K562 (cell line): ENCODE measurements around the gene UCHL1. TPM values are rescaled to one million over a fixed set of nuclear protein-coding genes. Genes with fewer than 3 reads are reported as not detected.
A peak's percentile ranks its signal among the peaks of the same experiment; 100 is the strongest.

Source experiments
- ATAC-seq: fragments of 200-7000 bp; cut with Tn5 transposase; 3 replicates; pipeline ENCODE4 v1.9.1; 2020; ENCODE audit warnings: moderate library complexity
- BruUV-seq: library from RNA; stranded (reverse); fragments of 400-500 nt; replicated peaks from 2 replicates; lab custom pipeline; 2021; lab: Mats Ljungman, UMichigan
- CTCF ChIA-PET: fragments of 300-600 bp; formaldehyde crosslinking; extraction: SDS; loops from one replicate; lab custom pipeline; 2021; ENCODE audit warnings: low intra/inter-chr PET ratio; lab: Yijun Ruan, JAX
- POLR2A ChIA-PET: fragments of 300-600, 350-650 bp; sonication (Branson Sonifier 250); formaldehyde crosslinking; extraction: SDS; loops from one replicate; lab custom pipeline; 2021; ENCODE audit warnings: antibody characterized with exemption, inconsistent platforms; lab: Yijun Ruan, JAX
- DNase-seq, 4 experiments: peaks; one replicate each; pipeline versions ENCODE4 v3.0.0 to v3.0.0-alpha.2; 2011 to 2018; ENCODE audit warnings: low spot score in 3 of 4, mixed read lengths in 3 of 4; ENCODE audit errors: extremely low read depth in 1 of 4
- FAIRE-seq: peaks from 2 replicates; lab custom pipeline; 2011; peaks lifted over from hg19 to GRCh38; lab: Jason Lieb, UNC
- H2AFZ ChIP-seq: 2 replicates; pipeline ENCODE4 v1.6.0; 2011; ENCODE audit warnings: low read depth, low read length, control low read depth, inconsistent platforms
- H3K27ac ChIP-seq: fragments of 200-600 bp; 3 replicates; pipeline ENCODE4 v1.8.0; 2011; ENCODE audit warnings: low read depth, mild to moderate bottlenecking, control low read depth, inconsistent platforms, low read length, moderate library complexity, mixed read lengths; ENCODE audit errors: extremely low read depth
- H3K27me3 ChIP-seq, 2 experiments: fragments of 300-600 bp in 1 of 2; 2 replicates in 1 of 2; 3 replicates in 1 of 2; pipeline versions ENCODE4 v1.6.0 to v1.8.0; 2011; ENCODE audit warnings: inconsistent platforms in 2 of 2, low read length in 2 of 2, mild to moderate bottlenecking in 1 of 2, mixed read lengths in 1 of 2, moderate library complexity in 1 of 2; ENCODE audit not compliant: control insufficient read depth in 2 of 2, insufficient read depth in 2 of 2
- H3K36me3 ChIP-seq: fragments of 300-600 bp; 3 replicates; pipeline ENCODE4 v1.8.0; 2011; ENCODE audit warnings: mild to moderate bottlenecking, low read length, inconsistent platforms; ENCODE audit not compliant: control insufficient read depth, insufficient read depth
- H3K4me1 ChIP-seq, 2 experiments: fragments of 200-600 bp in 1 of 2; replicated peaks in 1 of 2; 2 replicates in 1 of 2; 3 replicates in 1 of 2; pipeline versions ENCODE4 v1.5.1 to v1.8.0; 2011; ENCODE audit warnings: inconsistent platforms in 2 of 2, low read length in 2 of 2, mild to moderate bottlenecking in 1 of 2, mixed read lengths in 1 of 2, moderate library complexity in 1 of 2; ENCODE audit not compliant: control insufficient read depth in 2 of 2, insufficient read depth in 2 of 2
- H3K4me2 ChIP-seq: 2 replicates; pipeline ENCODE4 v1.6.1; 2011; ENCODE audit warnings: low read length, control low read depth, inconsistent platforms, mixed read lengths; ENCODE audit not compliant: insufficient read depth
- H3K4me3 ChIP-seq: fragments of 200-600 bp; sonication (generic), shearing (Covaris generic); 2 replicates; pipeline ENCODE4 v1.5.1; 2016; ENCODE audit warnings: control low read depth, inconsistent platforms
- H3K79me2 ChIP-seq: fragments of 200-600 bp; 3 replicates; pipeline ENCODE4 v1.8.0; 2011; ENCODE audit warnings: low read length, inconsistent platforms; ENCODE audit not compliant: control insufficient read depth, insufficient read depth
- H3K9ac ChIP-seq, 2 experiments: 2 replicates each; pipeline versions ENCODE4 v1.6.0 to v1.6.1; 2011; ENCODE audit warnings: low read depth in 2 of 2, low read length in 2 of 2, control low read depth in 1 of 2, inconsistent platforms in 1 of 2, mild to moderate bottlenecking in 1 of 2, mixed read lengths in 1 of 2; ENCODE audit not compliant: insufficient read depth in 1 of 2
- H3K9me1 ChIP-seq: one replicate; pipeline ENCODE4 v1.6.0; 2011; ENCODE audit warnings: inconsistent platforms, mild to moderate bottlenecking, low read length, moderate library complexity; ENCODE audit not compliant: control insufficient read depth, insufficient read depth
- H3K9me3 ChIP-seq: replicated peaks from 2 replicates; pipeline ENCODE4 v1.5.1; 2011; ENCODE audit warnings: low read depth, low read length, inconsistent platforms; ENCODE audit not compliant: control insufficient read depth, insufficient read depth
- H4K20me1 ChIP-seq: replicated peaks from 2 replicates; pipeline ENCODE4 v1.6.1; 2011; ENCODE audit warnings: low read length, inconsistent platforms, mixed read lengths; ENCODE audit not compliant: control insufficient read depth, insufficient read depth
- RBM14 ChIP-seq: fragments of 200-400 bp; formaldehyde crosslinking; IDR thresholded peaks from 2 replicates; pipeline ENCODE4 v1.6.1; 2018; ENCODE audit warnings: low read depth, mild to moderate bottlenecking, low read length, moderate library complexity, borderline replicate concordance; ENCODE audit not compliant: insufficient read depth
- RERE ChIP-seq: sonication (generic); formaldehyde crosslinking; IDR thresholded peaks from 2 replicates; pipeline ENCODE4 v1.8.0; 2023; ENCODE audit warnings: missing genetic modification reagents, mild to moderate bottlenecking, borderline replicate concordance
- SPI1 ChIP-seq: IDR thresholded peaks from 2 replicates; pipeline ENCODE4 v1.6.1; 2011; ENCODE audit warnings: low read depth, low read length, control low read depth, borderline replicate concordance
- ZFP30 ChIP-seq: fragments of 250-450 bp; sonication (Bioruptor Pico); IDR thresholded peaks from 2 replicates; pipeline ENCODE4 v1.8.0; 2022; ENCODE audit warnings: moderate library complexity, mild to moderate bottlenecking, inconsistent platforms, borderline replicate concordance
- WGBS: fragments of 100-300 bp; shearing (Covaris generic); methylation state at CpG from one replicate; pipeline ENCODE4 v1.1.6; 2016; ENCODE audit warnings: low coverage, mixed read lengths; ENCODE audit not compliant: insufficient coverage; ENCODE audit errors: missing lambda C conversion rate; 5-methylcytosine and 5-hydroxymethylcytosine counted together
- in situ Hi-C: fragments of 300-500 bp; cut with MboI; formaldehyde crosslinking; loops from 4 replicates; pipeline ENCODE4 v1.15.0; 2018; ENCODE audit warnings: inconsistent platforms, mixed read lengths
- intact Hi-C: fragments of 100-400 bp; cut with micrococcal nuclease; formaldehyde crosslinking; loops from 2 replicates; pipeline ENCODE4 v1.14.2; 2022
- polyA plus RNA-seq, 8 experiments: library from polyadenylated mRNA; depleted of rRNA in 4 of 8; stranded (reverse) in 5 of 8; unstranded in 3 of 8; fragments of >200 nt; fragmentation: Nextera tagmentation in 2 of 8; fragmentation: Illumina TruSeq in 1 of 8; extraction: Ambion mirVana in 2 of 8; extraction: Trizol in 1 of 8; gene quantifications; 2 replicates each; pipeline versions ENCODE4 v1.2.1 to v1.2.3, GENCODE V29; 2011 to 2014; ENCODE audit warnings: inconsistent platforms in 1 of 8, missing spikeins in 1 of 8
- total RNA-seq, 7 experiments: library from RNA; depleted of rRNA in 6 of 7; stranded (reverse); fragments of >200 nt in 6 of 7; fragmentation: Illumina TruSeq in 2 of 7; extraction: Trizol in 2 of 7; gene quantifications; 2 replicates each; pipeline versions ENCODE4 v1.2.1 to v1.2.3, GENCODE V29; 2011 to 2021; ENCODE audit warnings: low replicate concordance in 1 of 7

Gene UCHL1
- total and polyA plus RNA-seq, 9 of the 15 experiments (the other 6 are each of a cell fraction or from before 2014, with no cell fraction given): 0.42 TPM; not detected in 8

GRCh38 chr4:41301137-41301536 lies 44.4 kb downstream of the UCHL1 start:
- DNase-seq (no peak), FAIRE-seq (no peak), ATAC-seq (no peak)
- Histone ChIP-seq H3K4me1 (no peaks in the 10 kb centered on the region), H3K9me3 (no peaks in the 10 kb centered on the region), H3K36me3 (no peaks in the 10 kb centered on the region), H2AFZ (no peak overlapping the region), H3K9ac (no peak overlapping the region), H3K9me1 (no peaks in the 10 kb centered on the region), H3K4me3 (no peak overlapping the region), H3K79me2 (no peaks in the 10 kb centered on the region), H3K27me3 (no peaks in the 10 kb centered on the region; a peak in 1 of 5 replicates), H3K27ac (no peak overlapping the region), H4K20me1 (no peaks in the 10 kb centered on the region), H3K4me2 (no peak overlapping the region)
- CTCF ChIA-PET: no interaction called here
- WGBS: 0% methylated on average over 4 of the region's 4 CpGs
- in situ Hi-C loops: no loop called here
- POLR2A ChIA-PET: no interaction called here
- no TSS peak for BruUV-seq
- intact Hi-C loops: no loop called here
- TF ChIP-seq ZFP30 (CRISPR knock-in tag): no peak
- no peak for TF ChIP-seq RERE (CRISPR knock-in tag)
- no peak for TF ChIP-seq RBM14
- TF ChIP-seq SPI1: peak; percentile 61; the same call in 1 of the 2 replicates
